SK-N-SH (cell line): ENCODE measurements around the gene FAM83F.

Experiments used
- CTCF ChIP-seq: fragments of 200-600 bp; sonication (generic); IDR thresholded peaks from 2 replicates; pipeline ENCODE4 v1.6.1; 2017; ENCODE audit warnings: antibody characterized with exemption, mild to moderate bottlenecking, moderate library complexity
- ELF1 ChIP-seq: IDR thresholded peaks from 2 replicates; pipeline ENCODE4 v1.4.0; 2012
- REST ChIP-seq: IDR thresholded peaks from 2 replicates; pipeline ENCODE4 v1.6.1; 2012; ENCODE audit warnings: mild to moderate bottlenecking, low read depth, low read length, moderate library complexity
- SMC3 ChIP-seq: IDR thresholded peaks from 2 replicates; pipeline ENCODE4 v1.6.1; 2012; ENCODE audit warnings: low read depth, low read length, improper control_type of control experiment
- TEAD4 ChIP-seq: IDR thresholded peaks from 2 replicates; pipeline ENCODE4 v1.4.0; 2012; ENCODE audit warnings: mild to moderate bottlenecking, borderline replicate concordance; ENCODE audit not compliant: insufficient read depth

- TF ChIP-seq CTCF, result no peak
- no peak for TF ChIP-seq TEAD4
- TF ChIP-seq REST, result no peak
- TF ChIP-seq ELF1, result no peak
- TF ChIP-seq SMC3, result no peak
Observed at GRCh38 chr22:39962071-39962470, 32.7 kb upstream of the FAM83F start.
